NCI-H82 treated with DMSO at 0.1 percent for 48 hours (cell line): ENCODE measurements around the gene SPTB.

Experiments
- DNase-seq: peaks from one replicate; lab custom pipeline; 2025; ENCODE audit not compliant: unreplicated experiment; lab: John Stamatoyannopoulos, UW

SPTB gene

GRCh38 chr14:64715628-64716412 lies 163.9 kb downstream of the SPTB start:
- no peak for DNase-seq

- no peak for DNase-seq
These were observed 164.5 kb downstream of the SPTB start for GRCh38 chr14:64715146-64715627.

GRCh38 chr14:64714432-64715025 lies 165.2 kb downstream of the SPTB start:
- DNase-seq = no peak

- DNase-seq = no peak
These were observed 166.0 kb downstream of the SPTB start for GRCh38 chr14:64713677-64714076.

- DNase-seq = no peak
These were observed 168.7 kb downstream of the SPTB start for GRCh38 chr14:64711039-64711438.

- DNase-seq = no peak
These were observed 170.6 kb downstream of the SPTB start for GRCh38 chr14:64709126-64709525.

- no peak for DNase-seq
These were observed 171.3 kb downstream of the SPTB start for GRCh38 chr14:64708148-64709004.

- DNase-seq = no peak
These were observed 172.0 kb downstream of the SPTB start for GRCh38 chr14:64707661-64708060.

GRCh38 chr14:64706593-64707193 lies 173.0 kb downstream of the SPTB start:
- no peak for DNase-seq

GRCh38 chr14:64706119-64706592 lies 173.6 kb downstream of the SPTB start:
- DNase-seq = no peak

GRCh38 chr14:64705381-64706118 lies 174.2 kb downstream of the SPTB start:
- no peak for DNase-seq

GRCh38 chr14:64704743-64705380 lies 174.8 kb downstream of the SPTB start:
- DNase-seq = no peak

- no peak for DNase-seq
These were observed 175.5 kb downstream of the SPTB start, which contains the start of gene PLEKHG3 for GRCh38 chr14:64704143-64704742. PLEKHG3 (plus strand) TSS chr14:64704424; CDS start chr14:64727632, 23,208 bp downstream.

GRCh38 chr14:64703395-64704142 lies 176.1 kb downstream of the SPTB start:
- DNase-seq = no peak

GRCh38 chr14:64702493-64703394 lies 177.0 kb downstream of the SPTB start:
- DNase-seq = no peak

GRCh38 chr14:64701660-64702059 lies 178.0 kb downstream of the SPTB start:
- no peak for DNase-seq

GRCh38 chr14:64700894-64701293 lies 178.8 kb downstream of the SPTB start:
- DNase-seq = no peak

GRCh38 chr14:64700290-64700689 lies 179.4 kb downstream of the SPTB start:
- DNase-seq = no peak
